B cell (primary cell): ENCODE results near the gene KLHL1. TPM values are rescaled to one million over a fixed set of nuclear protein-coding genes. Genes with fewer than 3 reads are reported as not detected.

Experiments used
- ATAC-seq: fragments of 200-7000 bp; cut with Tn5 transposase; one replicate; pipeline ENCODE4 v1.10.0; 2021; ENCODE audit warnings: low read depth, mild to moderate bottlenecking, moderate number of reproducible peaks, moderate library complexity
- CTCF ChIA-PET: fragments of 350-600 bp; sonication (Branson Sonifier 250); formaldehyde crosslinking; loops from one replicate; lab custom pipeline; 2021; ENCODE audit warnings: antibody characterized with exemption, inconsistent platforms; lab: Charles Lee
- POLR2A ChIA-PET: fragments of 350-600 bp; sonication (Branson Sonifier 250); formaldehyde crosslinking; loops from one replicate; lab custom pipeline; 2021; ENCODE audit warnings: antibody characterized with exemption; lab: Charles Lee
- DNase-seq: peaks from one replicate; pipeline ENCODE4 v3.0.0; 2013
- H2AFZ ChIP-seq: 2 replicates; pipeline ENCODE4 v1.6.1; 2012; ENCODE audit warnings: mild to moderate bottlenecking, low read depth, low read length; ENCODE audit not compliant: insufficient read depth, poor library complexity, severe bottlenecking
- H3K27ac ChIP-seq, 2 donors: 1 replicate in 1 of 2; 2 replicates in 1 of 2; pipeline ENCODE4 v1.5.1; 2012 to 2013; ENCODE audit warnings: low read length in 2 of 2, mild to moderate bottlenecking in 2 of 2, moderate library complexity in 1 of 2
- H3K27me3 ChIP-seq, 4 experiments: fragments of 200-600 bp in 1 of 4; sonication (generic) in 1 of 4; replicated peaks in 1 of 4; 1 replicate in 2 of 4; 2 replicates in 2 of 4; pipeline versions ENCODE4 v1.6.1 to v1.7.0; 2013 to 2016; ENCODE audit warnings: low read length in 3 of 4, mild to moderate bottlenecking in 2 of 4, mixed read lengths in 1 of 4, moderate library complexity in 1 of 4; ENCODE audit not compliant: insufficient read depth in 4 of 4, control insufficient read depth in 3 of 4; ENCODE audit errors: control extremely low read depth in 1 of 4
- H3K36me3 ChIP-seq, 2 experiments: replicated peaks in 1 of 2; 1 replicate in 1 of 2; 2 replicates in 1 of 2; pipeline versions ENCODE4 v1.6.1 to v1.7.1; 2013; ENCODE audit warnings: low read length in 1 of 2; ENCODE audit not compliant: insufficient read depth in 2 of 2, control insufficient read depth in 1 of 2; ENCODE audit errors: control extremely low read depth in 1 of 2, extremely low read depth in 1 of 2
- H3K4me1 ChIP-seq, 2 donors: fragments of 200-600 bp in 1 of 2; sonication (generic) in 1 of 2; 1 replicate in 1 of 2; 2 replicates in 1 of 2; pipeline versions ENCODE4 v1.5.1 to v1.6.1; 2013 to 2017; ENCODE audit warnings: low read length in 2 of 2; ENCODE audit not compliant: control insufficient read depth in 2 of 2, insufficient read depth in 2 of 2
- H3K4me2 ChIP-seq: replicated peaks from 2 replicates; pipeline ENCODE3; 2012; ENCODE audit warnings: mild to moderate bottlenecking, low read depth, low read length; ENCODE audit not compliant: poor library complexity, severe bottlenecking
- H3K4me3 ChIP-seq, 5 experiments: fragments of 200-600 bp in 1 of 5; sonication (generic) in 1 of 5; 1 replicate in 3 of 5; 2 replicates in 2 of 5; pipeline versions ENCODE4 v1.5.1 to v1.7.0; 2011 to 2016; ENCODE audit warnings: low read length in 4 of 5, mild to moderate bottlenecking in 4 of 5, low read depth in 2 of 5, control low read depth in 1 of 5, moderate library complexity in 1 of 5; ENCODE audit not compliant: insufficient read depth in 1 of 5; ENCODE audit errors: control extremely low read depth in 1 of 5, extremely low read depth in 1 of 5
- H3K79me2 ChIP-seq: fragments of 200-600 bp; sonication (generic); one replicate; pipeline ENCODE4 v1.6.0; 2016; ENCODE audit warnings: low read length; ENCODE audit not compliant: control insufficient read depth, insufficient read depth
- H3K9ac ChIP-seq: fragments of 200-600 bp; sonication (generic); 2 replicates; pipeline ENCODE4 v1.6.1; 2017; ENCODE audit warnings: mild to moderate bottlenecking, low read length, moderate library complexity
- H3K9me3 ChIP-seq, 3 donors: one replicate each; pipeline versions ENCODE4 v1.6.1 to v1.7.1; 2013; ENCODE audit warnings: low read length in 2 of 3; ENCODE audit not compliant: control insufficient read depth in 2 of 3, insufficient read depth in 1 of 3; ENCODE audit errors: control extremely low read depth in 1 of 3
- H4K20me1 ChIP-seq: 2 replicates; pipeline ENCODE4 v1.6.0; 2012; ENCODE audit warnings: mild to moderate bottlenecking, low read length; ENCODE audit not compliant: insufficient read depth, control insufficient read depth, poor library complexity, severe bottlenecking
- H3K27ac Mint-ChIP-seq: one replicate; pipeline ENCODE4 v1.8.0; 2021; ENCODE audit warnings: mixed read lengths
- H3K27me3 Mint-ChIP-seq: one replicate; pipeline ENCODE4 v1.8.0; 2021; ENCODE audit warnings: mixed read lengths
- H3K4me1 Mint-ChIP-seq: one replicate; pipeline ENCODE4 v1.8.0; 2021; ENCODE audit warnings: mixed read lengths
- H3K4me3 Mint-ChIP-seq: one replicate; pipeline ENCODE4 v1.8.0; 2021; ENCODE audit warnings: mixed read lengths
- H3K9me3 Mint-ChIP-seq: one replicate; pipeline ENCODE4 v1.8.0; 2022; ENCODE audit warnings: mixed read lengths; ENCODE audit not compliant: insufficient read depth
- EZH2 ChIP-seq: IDR thresholded peaks from 2 replicates; pipeline ENCODE4 v1.6.1; 2012; ENCODE audit warnings: borderline replicate concordance, low read depth, mild to moderate bottlenecking, moderate library complexity, low read length; ENCODE audit not compliant: insufficient read depth, poor library complexity, severe bottlenecking
- WGBS: methylation state at CpG from one replicate; pipeline ENCODE4 v1.1.5; 2013; ENCODE audit warnings: missing lambda C conversion rate; ENCODE audit not compliant: insufficient coverage; 5-methylcytosine and 5-hydroxymethylcytosine counted together
- intact Hi-C: fragments of 100-400 bp; cut with micrococcal nuclease; formaldehyde crosslinking; loops from one replicate; pipeline ENCODE4 v1.10.0; 2022
- polyA plus RNA-seq: library from polyadenylated mRNA; depleted of rRNA; stranded (reverse); fragments of >200 nt; gene quantifications from 2 replicates; pipeline ENCODE4 v1.2.3, GENCODE V29; 2012
- total RNA-seq, 2 donors: library from RNA; stranded (reverse); fragments of 120-200 nt in 1 of 2; gene quantifications; 1 replicate in 1 of 2; 2 replicates in 1 of 2; pipeline versions ENCODE4 v1.2.3 to v1.2.4, GENCODE V29; 2013 to 2022
- TF ChIP-seq, protein P1 (sequence below): fragments of 200-600 bp; IDR thresholded peaks from one replicate; pipeline ENCODE4 v1.8.0; 2022; ENCODE audit warnings: antibody characterized with exemption, mild to moderate bottlenecking

KLHL1 gene
- total and polyA plus RNA-seq, 2 donors (not counting 1 experiment from before 2014, with no cell fraction given), result not detected

DNA sequence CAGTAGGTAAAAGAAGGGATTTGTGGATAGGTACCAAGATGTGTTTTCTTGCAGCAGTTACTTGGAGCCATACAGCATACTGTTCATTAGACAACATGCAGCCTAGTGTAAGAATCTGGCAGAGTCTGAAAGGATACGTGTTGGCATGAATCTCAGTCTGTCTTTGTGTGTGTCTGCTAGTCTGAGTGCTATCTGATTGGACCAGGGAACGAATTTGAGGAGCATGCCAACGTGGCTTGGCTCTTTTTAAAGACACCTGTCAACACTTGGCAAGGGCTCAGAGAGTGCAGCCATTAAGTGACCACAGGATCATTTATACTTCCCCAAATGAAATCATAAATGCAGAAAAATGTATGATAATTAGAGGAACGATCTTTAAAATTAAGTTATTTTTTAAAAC is 28.2 kb downstream of the KLHL1 start:
- CTCF ChIA-PET, result no interaction called here
- 17% methylated on average over 2 of the region's 4 CpGs for WGBS
- Histone ChIP-seq H3K27ac (no peak overlapping the region), H4K20me1 (no peaks in the 10 kb centered on the region), H3K4me1 (no peaks in the 10 kb centered on the region), H3K79me2 (no peaks in the 10 kb centered on the region), H3K9me3 (peaks cover 0 to 3% (median 0%) of the 10 kb centered on the region in 3 donors), H3K4me3 (no peak overlapping the region), H2AFZ (no peak overlapping the region), H3K9ac (no peak overlapping the region), H3K4me2 (no peak overlapping the region), H3K36me3 (no peaks in the 10 kb centered on the region), H3K27me3 (no peaks in the 10 kb centered on the region)
- no peak for ATAC-seq
- intact Hi-C loops, result no loop called here
- Mint-ChIP-seq H3K4me1 (no peaks in the 10 kb centered on the region), H3K9me3 (peaks cover 5% of the 10 kb centered on the region), H3K27me3 (no peaks in the 10 kb centered on the region), H3K4me3 (no peak overlapping the region), H3K27ac (no peak overlapping the region)
- POLR2A ChIA-PET, result no interaction called here
- no peak for DNase-seq
- TF ChIP-seq, protein P1, sequence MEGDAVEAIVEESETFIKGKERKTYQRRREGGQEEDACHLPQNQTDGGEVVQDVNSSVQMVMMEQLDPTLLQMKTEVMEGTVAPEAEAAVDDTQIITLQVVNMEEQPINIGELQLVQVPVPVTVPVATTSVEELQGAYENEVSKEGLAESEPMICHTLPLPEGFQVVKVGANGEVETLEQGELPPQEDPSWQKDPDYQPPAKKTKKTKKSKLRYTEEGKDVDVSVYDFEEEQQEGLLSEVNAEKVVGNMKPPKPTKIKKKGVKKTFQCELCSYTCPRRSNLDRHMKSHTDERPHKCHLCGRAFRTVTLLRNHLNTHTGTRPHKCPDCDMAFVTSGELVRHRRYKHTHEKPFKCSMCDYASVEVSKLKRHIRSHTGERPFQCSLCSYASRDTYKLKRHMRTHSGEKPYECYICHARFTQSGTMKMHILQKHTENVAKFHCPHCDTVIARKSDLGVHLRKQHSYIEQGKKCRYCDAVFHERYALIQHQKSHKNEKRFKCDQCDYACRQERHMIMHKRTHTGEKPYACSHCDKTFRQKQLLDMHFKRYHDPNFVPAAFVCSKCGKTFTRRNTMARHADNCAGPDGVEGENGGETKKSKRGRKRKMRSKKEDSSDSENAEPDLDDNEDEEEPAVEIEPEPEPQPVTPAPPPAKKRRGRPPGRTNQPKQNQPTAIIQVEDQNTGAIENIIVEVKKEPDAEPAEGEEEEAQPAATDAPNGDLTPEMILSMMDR, result no peak
- no peak for TF ChIP-seq EZH2

DNA sequence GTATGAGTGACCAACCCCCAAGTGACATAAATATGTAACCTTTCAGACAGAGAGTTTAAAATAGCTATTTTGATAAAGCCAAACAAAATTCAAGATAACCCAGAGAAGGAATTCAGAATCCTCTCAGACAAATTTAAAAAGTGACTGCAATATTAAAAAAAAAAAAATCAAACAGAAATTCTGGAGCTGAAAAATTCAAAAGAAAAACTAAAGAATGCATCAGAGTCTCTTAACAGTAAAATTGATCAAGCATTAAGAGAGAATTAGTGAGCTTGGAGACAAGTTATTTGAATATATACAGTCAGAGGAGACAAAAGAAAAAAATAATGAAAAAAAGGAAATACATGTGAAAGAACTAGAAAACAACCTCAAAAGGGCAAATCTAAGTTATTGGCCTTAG is 53.7 kb downstream of the KLHL1 start:
- H3K79me2 ChIP-seq, result no peaks in the 10 kb centered on the region
- no peak overlapping the region for H3K4me3 ChIP-seq
- no peak for ATAC-seq
- Mint-ChIP-seq H3K27ac (no peak overlapping the region), H3K4me1 (no peaks in the 10 kb centered on the region), H3K9me3 (peaks cover 12% of the 10 kb centered on the region), H3K4me3 (no peak overlapping the region), H3K27me3 (no peaks in the 10 kb centered on the region)
- no peaks in the 10 kb centered on the region for H4K20me1 ChIP-seq
- H3K27me3 ChIP-seq, result no peaks in the 10 kb centered on the region
- no peaks in the 10 kb centered on the region for H3K4me1 ChIP-seq
- H3K9ac ChIP-seq, result no peak overlapping the region
- no peaks in the 10 kb centered on the region for H3K36me3 ChIP-seq
- TF ChIP-seq, protein P1, result no peak
- no peak for TF ChIP-seq EZH2
- peaks cover 0 to 6% (median 2%) of the 10 kb centered on the region in 3 donors for H3K9me3 ChIP-seq
- CTCF ChIA-PET, result no interaction called here
- H3K27ac ChIP-seq, result no peak overlapping the region
- no peak overlapping the region for H3K4me2 ChIP-seq
- no peak overlapping the region for H2AFZ ChIP-seq
- intact Hi-C loops, result no loop called here
- POLR2A ChIA-PET, result no interaction called here
- DNase-seq, result no peak
